GM19099 (cell line): Measurements from ENCODE around the gene PMM2.
A peak's percentile ranks its signal among the peaks of the same experiment; 100 is the strongest.

Experiments used
- POLR2A ChIP-seq: IDR thresholded peaks from 3 replicates; pipeline ENCODE4 v1.6.1; 2011; ENCODE audit warnings: low read depth; ENCODE audit not compliant: insufficient read length; ENCODE audit errors: extremely low read depth

The PMM2 gene

DNA sequence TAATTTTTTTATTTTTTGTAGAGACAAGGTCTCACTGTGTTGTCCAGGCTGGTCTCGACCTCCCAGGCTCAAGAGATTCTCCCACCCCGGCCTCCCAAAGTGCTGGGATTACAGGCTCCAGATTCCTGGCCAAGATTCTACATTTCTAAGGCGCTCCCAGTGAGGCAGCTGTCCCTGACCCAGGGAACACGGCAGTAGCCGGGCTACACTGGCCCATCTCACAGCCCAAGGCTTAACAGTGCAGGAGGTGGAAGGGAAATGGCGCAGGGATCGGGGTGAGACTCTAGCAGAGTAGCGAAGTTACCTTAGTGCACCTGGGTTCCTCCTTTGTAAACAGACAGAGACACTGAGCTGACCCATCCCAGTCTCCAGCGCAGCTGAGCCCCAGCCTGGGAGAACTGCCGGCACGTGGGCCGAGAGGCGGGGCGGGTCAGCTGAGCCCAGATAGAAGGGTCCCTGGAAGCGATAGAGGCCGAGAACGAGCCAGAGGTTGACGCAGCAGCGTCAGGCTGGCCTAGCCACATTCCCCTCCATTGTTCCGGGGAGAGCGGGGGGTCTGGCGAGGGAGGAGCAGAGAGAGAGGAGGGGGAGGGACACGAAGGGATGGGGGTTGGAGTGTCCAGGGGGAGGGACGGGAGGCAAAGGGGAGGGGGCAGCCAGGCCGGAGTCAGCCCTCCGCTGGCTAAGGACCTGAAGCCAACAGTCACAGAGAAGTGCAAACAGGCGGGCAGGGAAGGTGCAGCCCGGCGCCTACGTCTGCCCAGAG, 68.7 kb downstream of the PMM2 start:
- TF ChIP-seq POLR2A: no peak

DNA sequence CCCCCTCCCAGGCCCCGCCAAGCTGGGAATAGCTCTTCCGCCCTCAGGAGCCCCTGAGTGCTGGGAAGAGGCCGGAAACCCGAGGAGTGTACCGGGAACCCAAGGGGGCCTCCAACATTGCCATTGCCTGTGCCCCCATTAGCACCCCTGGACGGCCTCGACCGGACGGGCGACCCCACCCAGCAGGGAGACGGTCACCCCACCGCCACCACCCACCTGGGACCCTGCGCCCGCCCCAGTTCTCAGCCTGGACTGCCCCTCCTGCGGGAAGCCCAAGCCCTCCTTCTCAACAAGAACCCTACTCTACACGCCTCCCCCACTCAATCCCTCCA, 69.2 kb downstream of the PMM2 start:
- TF ChIP-seq POLR2A: no peak

DNA sequence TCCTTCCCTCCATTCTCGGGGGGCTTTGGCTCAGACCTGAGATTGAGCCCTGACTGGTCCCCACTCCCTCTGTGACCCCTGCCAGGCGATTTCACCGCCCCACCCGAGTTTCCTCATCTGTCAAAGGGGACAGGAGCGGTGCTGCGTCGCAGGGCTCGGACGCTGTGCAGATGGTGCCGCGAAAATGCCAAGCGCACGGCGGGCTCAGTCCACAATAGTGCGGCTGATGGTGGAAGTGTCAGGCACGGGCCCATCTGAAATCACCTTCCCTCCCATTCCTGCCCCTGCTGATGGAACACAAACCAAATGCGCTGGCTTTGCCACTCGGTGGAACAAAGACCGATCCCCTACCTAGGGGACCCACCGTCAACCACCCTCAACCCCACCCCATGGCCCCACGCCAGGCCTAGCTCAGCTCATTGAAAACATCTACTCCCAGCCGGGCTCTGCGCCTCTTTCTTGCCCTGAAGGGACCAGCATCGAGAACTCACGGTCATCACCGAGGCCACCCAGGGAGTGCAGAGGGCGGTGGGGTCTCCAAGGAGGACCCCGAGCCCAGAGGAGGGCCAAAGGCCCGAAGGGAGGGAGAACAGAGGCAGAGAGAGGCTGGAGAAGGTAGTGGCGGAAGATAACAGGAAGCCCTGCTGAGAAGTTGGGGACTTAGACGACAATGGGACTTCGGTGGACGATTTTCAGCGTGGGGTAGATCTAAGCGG, 69.7 kb downstream of the PMM2 start:
- peak; percentile 11 for TF ChIP-seq POLR2A

DNA sequence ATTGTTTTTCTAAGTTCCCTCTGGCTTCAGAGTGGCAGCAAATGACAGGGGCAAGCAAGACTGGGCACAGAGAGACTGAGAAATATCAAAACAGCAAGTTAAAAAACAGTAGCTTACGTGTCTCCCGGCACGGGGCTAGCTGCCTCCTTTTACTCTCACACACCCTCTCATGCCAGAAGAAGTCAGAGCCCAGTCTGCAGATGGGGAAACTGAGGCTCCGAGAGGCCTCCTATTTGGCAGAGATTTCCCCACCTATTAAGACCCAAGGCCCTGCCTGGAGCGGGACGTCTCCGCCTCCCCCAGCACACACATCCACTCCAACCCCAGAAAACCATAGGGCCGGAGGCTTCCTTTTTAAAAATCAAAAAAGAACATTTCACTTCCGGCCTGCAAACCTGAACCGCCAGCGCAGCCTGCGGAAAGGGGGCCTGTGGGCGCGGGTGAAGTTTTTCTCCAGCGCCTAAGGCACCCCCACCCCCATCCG, 70.3 kb downstream of the PMM2 start:
- no peak for TF ChIP-seq POLR2A

DNA sequence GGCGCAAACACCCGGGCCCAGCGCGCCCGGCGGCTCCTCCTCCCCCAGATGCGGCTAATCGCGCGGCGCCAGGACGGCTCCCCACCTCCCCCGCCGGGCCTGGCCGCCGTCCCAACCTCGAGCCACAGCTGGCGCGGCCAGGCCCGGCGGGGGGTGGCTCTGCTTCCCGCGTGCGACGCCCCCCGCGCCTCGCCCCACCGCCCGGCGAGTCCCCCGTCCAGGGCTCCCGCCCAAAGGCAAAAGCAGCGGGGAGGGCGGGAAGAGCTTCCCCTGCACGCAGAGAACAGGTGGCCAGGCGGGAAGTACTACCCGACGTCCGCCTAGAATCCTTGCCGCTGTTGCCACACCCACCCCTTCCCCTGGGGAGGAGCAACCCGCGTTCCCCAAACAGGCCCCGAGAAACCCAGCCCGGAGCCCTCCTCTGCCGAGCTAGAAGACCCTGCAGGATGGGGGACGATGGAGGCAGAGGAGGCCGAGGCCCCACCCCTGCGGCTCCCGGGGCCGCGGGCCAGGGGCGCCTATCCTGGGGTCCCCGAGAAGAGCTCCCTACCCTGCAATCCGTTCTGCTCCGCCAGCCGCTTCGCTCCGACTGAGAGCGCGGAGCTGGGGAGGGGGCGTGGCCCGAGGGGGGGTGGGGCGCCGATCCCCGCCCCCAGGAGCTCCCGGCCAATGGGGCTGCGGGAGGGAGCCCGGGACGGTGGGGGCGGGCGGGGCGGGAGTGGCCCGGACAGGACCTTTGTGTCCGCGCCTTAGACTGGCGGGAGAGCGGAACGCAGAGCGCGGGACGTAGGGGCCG, 71.0 kb downstream of the PMM2 start, which contains the start of gene CARHSP1:
Gene CARHSP1 (minus strand): TSS at position 591 of the 796 bp plus-strand sequence. CDS start 9,678 bp downstream, outside the sequence.
- peak; percentile 82 for TF ChIP-seq POLR2A

DNA sequence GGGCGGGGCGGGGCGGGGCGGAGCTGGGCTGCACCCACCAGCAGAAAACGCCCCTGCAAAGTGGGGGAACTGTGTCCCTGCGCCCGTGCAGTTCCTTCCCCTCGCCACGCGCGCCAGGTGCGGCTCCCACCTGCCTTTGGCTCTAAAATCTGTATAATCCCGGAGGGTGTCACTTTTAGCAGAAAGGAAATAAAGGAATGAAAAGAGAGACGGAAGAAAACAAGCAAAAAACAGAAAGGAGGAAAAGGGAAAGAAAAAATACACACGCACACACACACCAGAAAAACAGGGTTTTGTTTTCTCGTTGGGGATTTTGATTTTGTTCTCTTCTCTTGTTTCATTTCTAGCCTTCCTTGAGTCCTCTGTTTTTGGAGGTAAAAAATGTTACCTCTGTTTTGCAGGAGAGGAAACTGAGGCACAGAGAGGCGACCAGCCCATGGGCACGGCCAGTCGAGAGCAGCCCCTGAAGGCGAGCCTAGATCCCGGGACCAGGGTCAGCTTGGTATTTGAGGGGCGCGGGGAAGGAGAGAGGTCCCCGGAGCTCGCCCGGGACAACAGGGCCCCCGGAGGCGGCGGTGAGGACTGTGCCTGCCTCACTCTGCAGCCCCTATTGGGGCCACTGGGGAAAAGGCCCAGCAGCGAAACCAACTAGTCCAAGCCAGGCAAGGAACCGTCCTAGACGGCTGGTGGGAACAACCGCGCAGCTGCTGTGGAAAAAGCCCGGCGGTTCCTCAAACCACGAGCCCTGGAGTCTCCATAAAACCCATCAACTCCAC, 71.8 kb downstream of the PMM2 start:
- TF ChIP-seq POLR2A: peak; percentile 59

DNA sequence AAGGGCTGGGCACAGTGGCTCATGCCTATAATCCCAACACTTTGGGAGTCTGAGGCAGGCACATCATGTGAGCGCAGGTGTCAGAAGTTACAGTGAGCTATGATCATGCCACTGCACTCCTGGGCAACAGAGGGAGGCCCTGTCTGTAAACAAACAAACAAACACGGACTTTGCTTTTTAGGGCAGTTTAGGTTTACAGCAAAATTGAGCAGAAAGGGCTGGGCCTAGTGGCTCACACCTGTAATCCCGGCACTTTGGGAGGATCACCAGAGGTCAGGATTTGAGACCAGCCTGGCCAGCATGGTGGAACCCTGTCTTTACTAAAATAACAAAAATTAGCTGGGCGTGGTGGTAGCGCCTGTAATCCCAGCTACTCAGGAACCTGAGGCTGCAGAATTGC, 74.4 kb downstream of the PMM2 start:
- TF ChIP-seq POLR2A: no peak

DNA sequence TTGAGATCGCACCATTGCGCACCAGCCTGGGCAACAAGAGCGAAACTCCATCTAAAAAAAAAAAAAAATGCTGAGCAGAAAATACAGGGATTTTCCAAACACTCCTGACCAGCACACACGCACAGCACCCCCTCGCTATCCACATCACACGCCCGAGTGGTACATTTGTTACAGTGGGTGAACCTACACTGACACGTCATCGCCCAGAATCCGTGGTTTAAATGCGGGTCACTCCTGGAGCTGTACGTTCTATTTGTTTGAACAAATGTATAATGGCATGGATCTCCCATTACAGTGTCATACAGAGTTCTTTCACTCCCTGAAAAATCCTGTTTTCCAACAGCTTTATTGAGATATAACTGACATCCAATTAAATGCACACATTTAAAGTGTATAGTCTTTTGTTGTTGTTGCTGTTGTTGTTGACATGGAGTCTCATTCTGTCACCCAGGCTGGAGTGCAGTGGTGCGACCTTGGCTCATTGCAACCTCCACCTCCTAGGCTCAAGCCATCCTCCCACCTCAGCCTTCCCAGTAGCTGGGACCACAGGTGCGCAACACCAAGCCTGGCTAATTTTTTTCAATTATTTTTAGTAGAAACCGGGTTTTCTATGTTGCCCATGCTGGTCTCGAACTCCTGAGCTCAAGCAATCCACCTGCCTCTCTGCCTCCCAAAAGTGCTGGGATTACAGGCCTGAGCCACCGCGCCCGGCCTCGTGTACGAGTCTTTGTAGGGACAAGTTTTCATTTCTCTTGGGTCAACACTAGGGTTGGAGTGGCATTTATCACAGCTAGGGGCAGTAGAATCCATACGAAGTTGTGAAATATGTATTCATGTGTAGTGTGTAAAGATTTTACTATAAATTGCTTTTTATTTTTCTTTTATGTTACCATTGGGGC, 75.6 kb downstream of the PMM2 start:
- no peak for TF ChIP-seq POLR2A

DNA sequence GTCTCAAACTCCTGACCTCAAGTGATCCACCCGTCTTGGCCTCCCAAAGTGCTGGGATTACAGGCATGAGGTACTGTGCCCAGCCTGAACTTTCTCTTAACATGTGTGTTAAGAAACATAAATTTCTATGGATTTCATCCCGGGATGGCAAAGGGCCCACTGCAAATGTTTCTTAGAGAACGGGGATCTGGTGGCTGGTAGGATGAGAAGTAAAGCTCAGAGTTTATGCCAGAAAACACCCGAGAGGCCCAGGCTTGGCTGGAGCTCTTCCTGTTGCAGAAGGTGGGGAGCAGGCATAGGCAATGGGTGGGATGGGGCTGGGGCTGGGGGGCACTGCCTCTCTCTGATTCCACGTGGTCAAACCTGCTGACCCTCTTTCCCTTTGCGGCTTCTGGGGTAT, 76.7 kb downstream of the PMM2 start:
- no peak for TF ChIP-seq POLR2A

DNA sequence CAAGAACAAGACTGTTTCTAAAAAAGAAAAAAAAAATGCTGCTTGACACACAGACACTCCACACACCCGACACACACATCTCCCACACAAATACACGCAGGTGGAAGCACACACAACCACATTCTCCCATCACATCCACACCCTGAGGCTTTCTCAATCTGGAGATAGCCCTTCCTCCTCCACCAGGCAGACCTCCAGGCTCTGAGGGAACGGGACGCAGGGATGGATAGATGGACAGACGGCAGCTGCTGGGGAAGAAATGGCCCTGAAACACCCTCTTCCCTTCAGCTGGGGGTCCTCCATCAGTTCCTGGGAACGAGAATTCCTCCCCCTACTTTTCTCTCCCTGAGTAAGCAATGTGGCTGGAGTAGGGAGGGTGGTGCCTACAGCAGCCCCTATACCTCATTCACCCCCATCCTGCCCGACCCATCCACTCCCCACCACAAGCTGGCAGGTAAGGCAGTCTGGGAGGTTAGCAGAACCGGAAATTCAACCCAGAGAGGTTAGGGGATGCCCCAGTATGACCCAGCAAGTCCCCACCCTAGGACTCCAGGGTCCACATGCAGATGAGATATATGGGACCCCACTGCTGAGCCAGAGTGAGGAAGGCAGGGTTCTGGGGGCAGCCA, 80.4 kb downstream of the PMM2 start:
- no peak for TF ChIP-seq POLR2A

DNA sequence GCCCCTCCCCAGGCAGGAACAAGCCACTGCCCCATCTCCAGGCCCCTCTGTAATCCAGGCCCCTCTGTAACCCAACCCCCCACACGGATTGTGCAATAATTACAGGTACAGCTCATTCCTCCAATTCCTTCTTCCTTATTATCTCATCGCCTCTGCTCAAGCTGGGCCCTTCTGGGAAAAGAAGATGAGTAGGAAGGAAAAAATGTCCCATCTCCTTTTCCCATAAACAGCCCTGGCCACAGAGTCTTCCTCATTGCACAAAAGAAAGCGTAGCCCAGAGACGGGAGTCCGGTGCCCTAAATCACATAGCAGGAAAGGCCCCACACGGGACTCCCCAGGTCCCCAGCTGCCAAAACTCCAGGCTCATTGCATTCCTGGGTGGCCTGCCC, 80.9 kb downstream of the PMM2 start:
- TF ChIP-seq POLR2A: no peak

DNA sequence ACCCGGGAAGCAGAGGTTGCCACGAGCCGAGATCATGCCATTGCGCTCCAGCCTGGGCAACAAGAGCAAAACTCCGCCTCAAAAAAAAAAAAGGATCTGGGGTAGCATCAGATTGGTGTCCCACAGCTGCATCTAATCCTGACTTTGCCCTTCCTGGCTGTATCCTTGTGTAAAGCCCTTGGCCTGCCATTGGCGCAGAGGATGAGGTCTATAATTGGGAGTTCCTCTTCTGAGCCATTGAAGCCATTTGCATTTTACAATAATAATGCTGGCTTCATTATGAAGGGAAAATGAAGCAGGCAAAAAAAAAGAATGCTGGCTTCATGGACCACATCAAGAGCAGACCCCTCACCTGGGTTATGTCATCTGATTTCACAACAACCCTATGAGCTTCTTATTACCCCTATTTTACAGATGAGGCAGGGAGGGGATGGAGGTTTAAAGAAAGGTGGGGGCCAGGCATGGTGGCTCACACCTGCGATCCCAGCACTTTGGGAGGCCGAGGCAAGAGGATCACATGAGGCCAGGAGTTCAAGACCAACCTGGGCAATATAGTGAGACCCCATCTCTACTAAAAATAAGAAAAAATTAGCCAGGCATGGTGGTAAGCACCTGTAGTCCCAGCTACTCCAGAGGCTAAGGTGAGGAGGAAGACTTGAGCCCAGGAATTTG, 83.3 kb downstream of the PMM2 start:
- no peak for TF ChIP-seq POLR2A
